Measurements from ENCODE around the gene KIRREL3. TPM values are rescaled to one million over a fixed set of nuclear protein-coding genes. Genes with fewer than 3 reads are reported as not detected.

The KIRREL3 gene
- total RNA-seq, 1 donor from 2014 or later = not detected

GRCh38 chr11:126793596-126793995 is 207.0 kb downstream of the KIRREL3 start:
- Mint-ChIP-seq H3K36me3 (ENCODE audit: low read depth) (no peaks in the 10 kb centered on the region), H3K9me3 (no peaks in the 10 kb centered on the region), H3K4me1 (ENCODE audit: low read depth) (no peaks in the 10 kb centered on the region), H3K27me3 (ENCODE audit: low read depth) (no peaks in the 10 kb centered on the region), H3K4me3 (ENCODE audit: low read depth) (no peak overlapping the region), H3K27ac (no peak overlapping the region)
- DNase-seq (ENCODE audit: low spot score) = no peak
- intact Hi-C loops (cut with micrococcal nuclease) = no loop called here

GRCh38 chr11:126791991-126792390 is 208.6 kb downstream of the KIRREL3 start:
- no peak overlapping the region for H3K27ac Mint-ChIP-seq

DNA sequence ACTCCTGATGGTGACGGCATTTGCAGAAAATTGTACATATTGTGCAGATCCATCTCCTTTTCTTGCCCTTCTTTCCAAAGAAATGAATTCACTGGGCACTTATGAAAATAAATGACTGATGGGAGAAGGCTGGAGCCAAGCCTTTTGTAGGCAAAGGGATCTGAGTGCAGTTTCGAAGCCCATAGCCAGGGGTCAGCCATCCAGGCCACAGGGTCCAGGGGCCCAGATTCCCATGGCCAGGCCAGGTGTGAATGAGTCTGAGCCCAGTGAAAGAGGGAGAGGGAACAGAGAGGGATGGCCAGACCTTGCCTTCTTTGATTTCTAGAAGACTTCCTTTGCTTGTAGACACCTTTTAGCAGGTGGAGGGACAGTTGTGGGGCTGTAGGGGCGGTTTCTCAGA is 209.1 kb downstream of the KIRREL3 start:
- intact Hi-C loops (cut with micrococcal nuclease) = no loop called here
- H3K36me3 Mint-ChIP-seq (ENCODE audit: low read depth) = no peaks in the 10 kb centered on the region

More at GRCh38 chr11:126791991-126792390, 208.6 kb downstream of the KIRREL3 start:
- Mint-ChIP-seq H3K4me1 (ENCODE audit: low read depth) (no peaks in the 10 kb centered on the region), H3K9me3 (no peaks in the 10 kb centered on the region), H3K36me3 (ENCODE audit: low read depth) (no peaks in the 10 kb centered on the region), H3K27me3 (ENCODE audit: low read depth) (no peaks in the 10 kb centered on the region), H3K4me3 (ENCODE audit: low read depth) (no peak overlapping the region)
- DNase-seq (ENCODE audit: low spot score) = no peak
- intact Hi-C loops (cut with micrococcal nuclease) = no loop called here

GRCh38 chr11:126790550-126791081 is 210.0 kb downstream of the KIRREL3 start:
- H3K4me3 Mint-ChIP-seq (ENCODE audit: low read depth) = no peak overlapping the region
- intact Hi-C loops (cut with micrococcal nuclease) = no loop called here
- H3K4me1 Mint-ChIP-seq (ENCODE audit: low read depth) = no peaks in the 10 kb centered on the region

More for the DNA sequence above, 209.1 kb downstream of the KIRREL3 start:
- DNase-seq (ENCODE audit: low spot score) = no peak
- Mint-ChIP-seq H3K27ac (no peak overlapping the region), H3K4me3 (ENCODE audit: low read depth) (no peak overlapping the region), H3K27me3 (ENCODE audit: low read depth) (no peaks in the 10 kb centered on the region), H3K9me3 (no peaks in the 10 kb centered on the region), H3K4me1 (ENCODE audit: low read depth) (no peaks in the 10 kb centered on the region)

DNA sequence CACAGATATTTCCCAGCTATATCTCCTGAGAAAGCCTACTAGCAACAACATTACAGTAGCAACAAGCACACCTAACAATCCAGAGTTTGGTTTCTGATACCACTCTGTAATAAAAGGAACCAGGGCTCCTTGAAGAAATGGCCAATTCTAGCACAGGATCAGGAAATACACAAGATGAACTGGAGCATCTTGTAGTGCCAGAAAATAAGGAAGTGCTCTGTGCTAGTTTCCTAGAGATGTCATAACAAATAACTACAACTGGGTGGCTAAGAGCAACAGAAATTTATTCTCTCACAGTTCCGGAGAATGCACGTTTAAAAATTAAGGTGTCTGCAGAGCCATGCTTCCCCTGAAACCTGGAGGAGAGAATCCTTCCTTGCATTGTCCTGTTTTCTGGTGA is 217.8 kb downstream of the KIRREL3 start:
- H3K4me1 Mint-ChIP-seq (ENCODE audit: low read depth) = no peaks in the 10 kb centered on the region
- H3K36me3 Mint-ChIP-seq (ENCODE audit: low read depth) = no peaks in the 10 kb centered on the region
- H3K9me3 Mint-ChIP-seq = no peaks in the 10 kb centered on the region
- no peak for DNase-seq (ENCODE audit: low spot score)
- intact Hi-C loops (cut with micrococcal nuclease) = no loop called here
- no peak overlapping the region for H3K27ac Mint-ChIP-seq
- no peak overlapping the region for H3K4me3 Mint-ChIP-seq (ENCODE audit: low read depth)
- peaks cover 11% of the 10 kb centered on the region for H3K27me3 Mint-ChIP-seq (ENCODE audit: low read depth)

More at GRCh38 chr11:126790550-126791081, 210.0 kb downstream of the KIRREL3 start:
- DNase-seq (ENCODE audit: low spot score) = no peak
- Mint-ChIP-seq H3K27me3 (ENCODE audit: low read depth) (no peaks in the 10 kb centered on the region), H3K27ac (no peak overlapping the region), H3K9me3 (no peaks in the 10 kb centered on the region), H3K36me3 (ENCODE audit: low read depth) (no peaks in the 10 kb centered on the region)

DNA sequence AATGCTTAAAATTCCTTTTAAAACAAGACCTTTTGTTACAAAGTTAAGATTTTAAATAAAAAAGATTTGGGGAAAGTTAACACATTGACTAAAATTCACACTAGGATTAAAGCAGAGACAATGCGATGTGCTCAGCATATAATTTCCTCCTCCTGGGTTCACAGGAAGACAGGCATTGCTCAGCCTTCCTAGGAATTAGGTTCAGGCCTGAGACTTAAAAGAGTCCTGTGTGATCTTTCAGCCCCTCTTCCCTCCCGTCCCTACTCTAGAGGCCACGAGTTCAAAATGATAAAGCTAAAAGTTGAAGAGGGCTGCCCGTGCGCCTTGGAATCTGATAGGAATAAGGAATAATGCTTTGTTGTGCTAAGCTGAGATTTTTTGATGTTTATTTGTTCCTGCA is 218.6 kb downstream of the KIRREL3 start:
- H3K27me3 Mint-ChIP-seq (ENCODE audit: low read depth) = peaks cover 11% of the 10 kb centered on the region
- H3K36me3 Mint-ChIP-seq (ENCODE audit: low read depth) = no peaks in the 10 kb centered on the region
- no peak for DNase-seq (ENCODE audit: low spot score)
- H3K9me3 Mint-ChIP-seq = no peaks in the 10 kb centered on the region
- H3K27ac Mint-ChIP-seq = no peak overlapping the region
- no peak overlapping the region for H3K4me3 Mint-ChIP-seq (ENCODE audit: low read depth)
- intact Hi-C loops (cut with micrococcal nuclease) = no loop called here
- no peaks in the 10 kb centered on the region for H3K4me1 Mint-ChIP-seq (ENCODE audit: low read depth)

DNA sequence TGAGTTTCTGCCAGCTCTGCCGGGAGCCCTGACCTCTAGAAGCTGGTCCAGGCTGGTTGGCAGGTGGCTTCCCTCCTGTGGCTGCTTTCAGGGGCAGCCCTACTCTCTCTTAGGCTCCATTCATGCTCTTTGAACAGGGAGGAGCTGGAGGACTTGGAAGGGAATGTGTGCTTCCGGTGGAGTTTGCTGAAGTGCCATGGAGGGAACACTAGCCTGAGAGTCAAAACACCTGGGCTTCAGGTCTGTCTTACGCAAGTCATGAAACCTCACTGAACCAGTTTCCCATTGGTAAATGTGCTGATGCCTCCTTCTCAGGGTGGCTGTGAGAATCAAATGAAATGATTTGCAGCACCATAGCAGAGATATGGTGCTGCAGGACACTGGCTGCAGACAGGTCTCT is 224.5 kb downstream of the KIRREL3 start:
- Mint-ChIP-seq H3K4me3 (ENCODE audit: low read depth) (no peak overlapping the region), H3K9me3 (no peaks in the 10 kb centered on the region), H3K36me3 (ENCODE audit: low read depth) (no peaks in the 10 kb centered on the region), H3K27ac (no peak overlapping the region), H3K4me1 (ENCODE audit: low read depth) (no peaks in the 10 kb centered on the region), H3K27me3 (ENCODE audit: low read depth) (peaks cover 11% of the 10 kb centered on the region)
- no peak for DNase-seq (ENCODE audit: low spot score)
- intact Hi-C loops (cut with micrococcal nuclease) = no loop called here

- H3K36me3 Mint-ChIP-seq (ENCODE audit: low read depth) = no peaks in the 10 kb centered on the region
- DNase-seq (ENCODE audit: low spot score) = no peak
- no peak overlapping the region for H3K27ac Mint-ChIP-seq
- H3K4me1 Mint-ChIP-seq (ENCODE audit: low read depth) = no peaks in the 10 kb centered on the region
- H3K9me3 Mint-ChIP-seq = no peaks in the 10 kb centered on the region
- intact Hi-C loops (cut with micrococcal nuclease) = no loop called here
- no peak overlapping the region for H3K4me3 Mint-ChIP-seq (ENCODE audit: low read depth)
- H3K27me3 Mint-ChIP-seq (ENCODE audit: low read depth) = no peaks in the 10 kb centered on the region
Measured at GRCh38 chr11:126772267-126772666, 228.3 kb downstream of the KIRREL3 start.

- no peaks in the 10 kb centered on the region for H3K27me3 Mint-ChIP-seq (ENCODE audit: low read depth)
- no peak for DNase-seq (ENCODE audit: low spot score)
- no peaks in the 10 kb centered on the region for H3K9me3 Mint-ChIP-seq
- no peak overlapping the region for H3K4me3 Mint-ChIP-seq (ENCODE audit: low read depth)
- intact Hi-C loops (cut with micrococcal nuclease) = no loop called here
- H3K4me1 Mint-ChIP-seq (ENCODE audit: low read depth) = no peaks in the 10 kb centered on the region
- no peak overlapping the region for H3K27ac Mint-ChIP-seq
- no peaks in the 10 kb centered on the region for H3K36me3 Mint-ChIP-seq (ENCODE audit: low read depth)
Measured at GRCh38 chr11:126768702-126769101, 231.9 kb downstream of the KIRREL3 start.

- intact Hi-C loops (cut with micrococcal nuclease) = no loop called here
- H3K27ac Mint-ChIP-seq = no peak overlapping the region
Measured at GRCh38 chr11:126766440-126766839, 234.1 kb downstream of the KIRREL3 start.

GRCh38 chr11:126765196-126765595 is 235.4 kb downstream of the KIRREL3 start:
- Mint-ChIP-seq H3K36me3 (ENCODE audit: low read depth) (no peaks in the 10 kb centered on the region), H3K9me3 (no peaks in the 10 kb centered on the region)

More at GRCh38 chr11:126766440-126766839, 234.1 kb downstream of the KIRREL3 start:
- Mint-ChIP-seq H3K9me3 (no peaks in the 10 kb centered on the region), H3K4me1 (ENCODE audit: low read depth) (no peaks in the 10 kb centered on the region), H3K27me3 (ENCODE audit: low read depth) (no peaks in the 10 kb centered on the region), H3K4me3 (ENCODE audit: low read depth) (no peak overlapping the region), H3K36me3 (ENCODE audit: low read depth) (no peaks in the 10 kb centered on the region)
- no peak for DNase-seq (ENCODE audit: low spot score)

GRCh38 chr11:126764231-126764630 is 236.3 kb downstream of the KIRREL3 start:
- no peak for DNase-seq (ENCODE audit: low spot score)
- no peak overlapping the region for H3K27ac Mint-ChIP-seq
- no peaks in the 10 kb centered on the region for H3K4me1 Mint-ChIP-seq (ENCODE audit: low read depth)
- H3K36me3 Mint-ChIP-seq (ENCODE audit: low read depth) = no peaks in the 10 kb centered on the region
- H3K4me3 Mint-ChIP-seq (ENCODE audit: low read depth) = no peak overlapping the region
- H3K27me3 Mint-ChIP-seq (ENCODE audit: low read depth) = no peaks in the 10 kb centered on the region
- H3K9me3 Mint-ChIP-seq = no peaks in the 10 kb centered on the region
- intact Hi-C loops (cut with micrococcal nuclease) = no loop called here

More at GRCh38 chr11:126765196-126765595, 235.4 kb downstream of the KIRREL3 start:
- Mint-ChIP-seq H3K4me3 (ENCODE audit: low read depth) (no peak overlapping the region), H3K27ac (no peak overlapping the region), H3K4me1 (ENCODE audit: low read depth) (no peaks in the 10 kb centered on the region), H3K27me3 (ENCODE audit: low read depth) (no peaks in the 10 kb centered on the region)
- DNase-seq (ENCODE audit: low spot score) = no peak
- intact Hi-C loops (cut with micrococcal nuclease) = no loop called here

- no peaks in the 10 kb centered on the region for H3K4me1 Mint-ChIP-seq (ENCODE audit: low read depth)
- H3K36me3 Mint-ChIP-seq (ENCODE audit: low read depth) = no peaks in the 10 kb centered on the region
- no peaks in the 10 kb centered on the region for H3K9me3 Mint-ChIP-seq
- H3K27ac Mint-ChIP-seq = no peak overlapping the region
- no peak for DNase-seq (ENCODE audit: low spot score)
- no peaks in the 10 kb centered on the region for H3K27me3 Mint-ChIP-seq (ENCODE audit: low read depth)
- H3K4me3 Mint-ChIP-seq (ENCODE audit: low read depth) = no peak overlapping the region
- intact Hi-C loops (cut with micrococcal nuclease) = no loop called here
Measured at GRCh38 chr11:126756855-126757254, 243.7 kb downstream of the KIRREL3 start.

- Mint-ChIP-seq H3K27ac (no peak overlapping the region), H3K36me3 (ENCODE audit: low read depth) (no peaks in the 10 kb centered on the region), H3K9me3 (no peaks in the 10 kb centered on the region), H3K4me3 (ENCODE audit: low read depth) (no peak overlapping the region), H3K4me1 (ENCODE audit: low read depth) (no peaks in the 10 kb centered on the region), H3K27me3 (ENCODE audit: low read depth) (no peaks in the 10 kb centered on the region)
- DNase-seq (ENCODE audit: low spot score) = no peak
- intact Hi-C loops (cut with micrococcal nuclease) = no loop called here
Measured at GRCh38 chr11:126756421-126756820, 244.1 kb downstream of the KIRREL3 start.
